HEK293 (cell line): ENCODE measurements around the gene HLA-DMB.

Source experiments
- CTCF ChIA-PET: fragments of 350-600 bp; formaldehyde crosslinking; extraction: SDS; loops from one replicate; lab custom pipeline; 2021; ENCODE audit warnings: antibody characterized with exemption; lab: Yijun Ruan, JAX
- POLR2A ChIA-PET: fragments of 300-600 bp; formaldehyde crosslinking; extraction: SDS; loops from one replicate; lab custom pipeline; 2020; ENCODE audit warnings: antibody characterized with exemption, inconsistent platforms; lab: Yijun Ruan, JAX
- H3K27ac ChIP-seq: fragments of 200-500 bp; sonication (Bioruptor generic); 2 replicates; pipeline ENCODE4 v1.5.1; 2014; ENCODE audit warnings: low read depth, low read length, control low read depth, inconsistent platforms; ENCODE audit errors: extremely low read depth
- H3K36me3 ChIP-seq, 2 experiments: fragments of 200-500 bp in 1 of 2; sonication (Bioruptor generic) in 1 of 2; 1 replicate in 1 of 2; 2 replicates in 1 of 2; pipeline ENCODE4 v1.5.1; 2014 to 2017; ENCODE audit warnings: inconsistent platforms in 2 of 2, low read length in 2 of 2; ENCODE audit not compliant: control insufficient read depth in 2 of 2, insufficient read depth in 1 of 2
- H3K4me1 ChIP-seq: fragments of 200-500 bp; sonication (Bioruptor generic); 2 replicates; pipeline ENCODE4 v1.5.1; 2014; ENCODE audit warnings: mild to moderate bottlenecking, low read length, inconsistent platforms; ENCODE audit not compliant: control insufficient read depth, insufficient read depth
- H3K4me3 ChIP-seq: 2 replicates; pipeline ENCODE4 v1.5.1; 2011; ENCODE audit warnings: low read depth, mild to moderate bottlenecking, control low read depth, low read length, moderate library complexity
- H3K9me3 ChIP-seq: fragments of 200-500 bp; sonication (Bioruptor generic); 2 replicates; pipeline ENCODE4 v1.5.1; 2014; ENCODE audit warnings: low read depth, low read length, inconsistent platforms; ENCODE audit not compliant: control insufficient read depth, insufficient read depth
- BCL11B ChIP-seq: fragments of 450-650 bp; formaldehyde crosslinking; IDR thresholded peaks from 2 replicates; pipeline ENCODE4 v1.5.1; 2016; ENCODE audit warnings: low read depth, missing biosample characterization, missing genetic modification characterization
- GFI1B ChIP-seq: fragments of 450-650 bp; formaldehyde crosslinking; IDR thresholded peaks from 2 replicates; pipeline ENCODE4 v1.5.1; 2016; ENCODE audit warnings: missing biosample characterization, missing genetic modification characterization
- KLF1 ChIP-seq: fragments of 450-650 bp; formaldehyde crosslinking; IDR thresholded peaks from 2 replicates; pipeline ENCODE4 v1.5.1; 2016; ENCODE audit warnings: missing biosample characterization, missing genetic modification characterization
- ZNF169 ChIP-seq: fragments of 450-650 bp; formaldehyde crosslinking; IDR thresholded peaks from 2 replicates; pipeline ENCODE4 v1.5.1; 2016; ENCODE audit warnings: missing biosample characterization, missing genetic modification characterization
- ZNF354C ChIP-seq: fragments of 450-650 bp; formaldehyde crosslinking; IDR thresholded peaks from 2 replicates; pipeline ENCODE4 v1.5.1; 2016; ENCODE audit warnings: missing biosample characterization, missing genetic modification characterization, low read depth, borderline replicate concordance
- ZNF529 ChIP-seq: fragments of 450-650 bp; formaldehyde crosslinking; IDR thresholded peaks from 2 replicates; pipeline ENCODE4 v1.5.1; 2017; ENCODE audit warnings: missing genetic modification characterization, missing biosample characterization; ENCODE audit not compliant: insufficient replicate concordance
- ZSCAN30 ChIP-seq: fragments of 450-650 bp; IDR thresholded peaks from 2 replicates; pipeline ENCODE4 v1.5.1; 2018; ENCODE audit warnings: missing biosample characterization, mild to moderate bottlenecking, missing genetic modification characterization, moderate library complexity
- TF ChIP-seq, protein P1 (sequence below): fragments of 450-650 bp; formaldehyde crosslinking; IDR thresholded peaks from 2 replicates; pipeline ENCODE4 v1.5.1; 2016; ENCODE audit warnings: missing biosample characterization, missing genetic modification characterization
- TF ChIP-seq, protein P2 (sequence below): fragments of 450-650 bp; formaldehyde crosslinking; IDR thresholded peaks from 2 replicates; pipeline ENCODE4 v1.5.1; 2017; ENCODE audit warnings: missing biosample characterization, missing genetic modification characterization
- TF ChIP-seq, protein P3 (sequence below): fragments of 450-650 bp; formaldehyde crosslinking; IDR thresholded peaks from 2 replicates; pipeline ENCODE4 v1.5.1; 2016; ENCODE audit warnings: missing biosample characterization, missing genetic modification characterization
- TF ChIP-seq, protein P4 (sequence below): fragments of 450-650 bp; formaldehyde crosslinking; IDR thresholded peaks from 2 replicates; pipeline ENCODE4 v1.5.1; 2016; ENCODE audit warnings: missing biosample characterization, missing genetic modification characterization
- TF ChIP-seq, protein P5 (sequence below): fragments of 450-650 bp; formaldehyde crosslinking; IDR thresholded peaks from 2 replicates; pipeline ENCODE4 v1.5.1; 2016; ENCODE audit warnings: missing biosample characterization, missing genetic modification characterization
- TF ChIP-seq, protein P6 (sequence below): fragments of 450-650 bp; formaldehyde crosslinking; IDR thresholded peaks from 2 replicates; pipeline ENCODE4 v1.5.1; 2016; ENCODE audit warnings: missing biosample characterization, missing genetic modification characterization
- TF ChIP-seq, protein P7 (sequence below): fragments of 450-650 bp; formaldehyde crosslinking; IDR thresholded peaks from 2 replicates; pipeline ENCODE4 v1.5.1; 2016; ENCODE audit warnings: missing biosample characterization, missing genetic modification characterization

The HLA-DMB gene

DNA sequence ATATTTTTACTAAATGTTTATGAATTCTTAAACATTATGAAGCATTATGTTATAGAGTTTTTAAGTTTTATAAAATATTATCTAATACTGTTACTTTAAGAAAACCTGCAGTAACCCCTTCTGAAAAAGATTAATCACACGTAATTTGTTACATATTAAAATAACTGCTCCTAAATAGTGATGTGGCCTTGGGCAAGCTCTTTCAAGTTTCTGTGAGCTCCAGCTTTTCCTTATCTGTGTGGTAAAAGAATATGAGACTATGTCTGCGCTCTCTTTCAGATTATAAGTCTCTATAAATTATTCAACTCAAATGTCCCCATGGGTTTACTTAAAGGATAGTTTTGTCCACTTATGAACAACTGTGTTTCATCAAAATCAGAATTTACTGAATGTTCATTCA lies 31.9 kb downstream of the HLA-DMB start:
- CTCF ChIA-PET = interaction anchor here (0.7 to 1.7 kb wide), 6 partner anchors 13 to 869 kb away, joined by 3 to 4 read pairs (median 4); no protein-coding TSS in a partner anchor
- H3K4me1 ChIP-seq = peaks cover 4% of the 10 kb centered on the region
- no peaks in the 10 kb centered on the region for H3K36me3 ChIP-seq
- TF ChIP-seq, protein P1, sequence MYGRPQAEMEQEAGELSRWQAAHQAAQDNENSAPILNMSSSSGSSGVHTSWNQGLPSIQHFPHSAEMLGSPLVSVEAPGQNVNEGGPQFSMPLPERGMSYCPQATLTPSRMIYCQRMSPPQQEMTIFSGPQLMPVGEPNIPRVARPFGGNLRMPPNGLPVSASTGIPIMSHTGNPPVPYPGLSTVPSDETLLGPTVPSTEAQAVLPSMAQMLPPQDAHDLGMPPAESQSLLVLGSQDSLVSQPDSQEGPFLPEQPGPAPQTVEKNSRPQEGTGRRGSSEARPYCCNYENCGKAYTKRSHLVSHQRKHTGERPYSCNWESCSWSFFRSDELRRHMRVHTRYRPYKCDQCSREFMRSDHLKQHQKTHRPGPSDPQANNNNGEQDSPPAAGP (tag by site-specific recombination) = no peak
- TF ChIP-seq, protein P2, sequence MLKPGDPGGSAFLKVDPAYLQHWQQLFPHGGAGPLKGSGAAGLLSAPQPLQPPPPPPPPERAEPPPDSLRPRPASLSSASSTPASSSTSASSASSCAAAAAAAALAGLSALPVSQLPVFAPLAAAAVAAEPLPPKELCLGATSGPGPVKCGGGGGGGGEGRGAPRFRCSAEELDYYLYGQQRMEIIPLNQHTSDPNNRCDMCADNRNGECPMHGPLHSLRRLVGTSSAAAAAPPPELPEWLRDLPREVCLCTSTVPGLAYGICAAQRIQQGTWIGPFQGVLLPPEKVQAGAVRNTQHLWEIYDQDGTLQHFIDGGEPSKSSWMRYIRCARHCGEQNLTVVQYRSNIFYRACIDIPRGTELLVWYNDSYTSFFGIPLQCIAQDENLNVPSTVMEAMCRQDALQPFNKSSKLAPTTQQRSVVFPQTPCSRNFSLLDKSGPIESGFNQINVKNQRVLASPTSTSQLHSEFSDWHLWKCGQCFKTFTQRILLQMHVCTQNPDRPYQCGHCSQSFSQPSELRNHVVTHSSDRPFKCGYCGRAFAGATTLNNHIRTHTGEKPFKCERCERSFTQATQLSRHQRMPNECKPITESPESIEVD (tag by site-specific recombination) = peak; percentile 51; the same call in 1 of the 2 replicates
- TF ChIP-seq, all 188 proteins: peak for 1
- H3K4me3 ChIP-seq = no peak overlapping the region
- H3K9me3 ChIP-seq = no peaks in the 10 kb centered on the region
- POLR2A ChIA-PET = interaction anchor here (0.7 kb wide), 1 partner anchor 63 kb away, joined by 3 read pairs; no protein-coding TSS in a partner anchor
- H3K27ac ChIP-seq = no peak overlapping the region

DNA sequence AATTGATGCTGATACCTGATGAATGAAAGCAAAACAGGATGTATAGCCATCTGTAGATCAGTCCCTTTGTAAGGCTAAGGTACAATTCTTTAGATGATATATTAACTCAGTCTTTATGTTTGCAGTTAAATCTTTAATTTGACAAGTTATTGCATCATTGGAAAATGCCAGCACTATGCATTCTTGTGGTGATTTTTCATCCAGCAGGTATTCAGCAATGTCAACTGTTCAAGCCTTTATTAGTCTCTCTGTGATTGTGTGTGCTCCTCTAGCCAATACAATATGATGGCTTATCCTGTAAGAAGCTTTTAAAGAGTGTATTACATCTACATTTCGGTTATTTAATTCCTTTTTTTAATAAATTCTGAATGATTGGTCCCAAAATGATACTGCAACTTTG lies 34.3 kb downstream of the HLA-DMB start:
- H3K36me3 ChIP-seq = peaks cover 0 to 1% of the 10 kb centered on the region in 2 experiments; a peak in 1 of 3 replicates
- ChIA-PET POLR2A (interaction anchor here (5.2 kb wide), 1 partner anchor 12 kb away, joined by 34 read pairs; no protein-coding TSS in a partner anchor), CTCF (interaction anchor here (0.6 to 6.0 kb wide), 8 partner anchors 21 to 241 kb away, joined by 3 to 42 read pairs (median 4); no protein-coding TSS in a partner anchor)
- no peak overlapping the region for H3K27ac ChIP-seq
- H3K4me1 ChIP-seq = peaks cover 11% of the 10 kb centered on the region
- TF ChIP-seq BCL11B (tag by site-specific recombination) = no peak
- TF ChIP-seq ZNF169 (tag by site-specific recombination) = no peak
- no peak for TF ChIP-seq GFI1B
- TF ChIP-seq, protein P3, sequence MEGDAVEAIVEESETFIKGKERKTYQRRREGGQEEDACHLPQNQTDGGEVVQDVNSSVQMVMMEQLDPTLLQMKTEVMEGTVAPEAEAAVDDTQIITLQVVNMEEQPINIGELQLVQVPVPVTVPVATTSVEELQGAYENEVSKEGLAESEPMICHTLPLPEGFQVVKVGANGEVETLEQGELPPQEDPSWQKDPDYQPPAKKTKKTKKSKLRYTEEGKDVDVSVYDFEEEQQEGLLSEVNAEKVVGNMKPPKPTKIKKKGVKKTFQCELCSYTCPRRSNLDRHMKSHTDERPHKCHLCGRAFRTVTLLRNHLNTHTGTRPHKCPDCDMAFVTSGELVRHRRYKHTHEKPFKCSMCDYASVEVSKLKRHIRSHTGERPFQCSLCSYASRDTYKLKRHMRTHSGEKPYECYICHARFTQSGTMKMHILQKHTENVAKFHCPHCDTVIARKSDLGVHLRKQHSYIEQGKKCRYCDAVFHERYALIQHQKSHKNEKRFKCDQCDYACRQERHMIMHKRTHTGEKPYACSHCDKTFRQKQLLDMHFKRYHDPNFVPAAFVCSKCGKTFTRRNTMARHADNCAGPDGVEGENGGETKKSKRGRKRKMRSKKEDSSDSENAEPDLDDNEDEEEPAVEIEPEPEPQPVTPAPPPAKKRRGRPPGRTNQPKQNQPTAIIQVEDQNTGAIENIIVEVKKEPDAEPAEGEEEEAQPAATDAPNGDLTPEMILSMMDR (tag by site-specific recombination) = no peak
- no peak for TF ChIP-seq ZNF354C
- TF ChIP-seq, protein P4, sequence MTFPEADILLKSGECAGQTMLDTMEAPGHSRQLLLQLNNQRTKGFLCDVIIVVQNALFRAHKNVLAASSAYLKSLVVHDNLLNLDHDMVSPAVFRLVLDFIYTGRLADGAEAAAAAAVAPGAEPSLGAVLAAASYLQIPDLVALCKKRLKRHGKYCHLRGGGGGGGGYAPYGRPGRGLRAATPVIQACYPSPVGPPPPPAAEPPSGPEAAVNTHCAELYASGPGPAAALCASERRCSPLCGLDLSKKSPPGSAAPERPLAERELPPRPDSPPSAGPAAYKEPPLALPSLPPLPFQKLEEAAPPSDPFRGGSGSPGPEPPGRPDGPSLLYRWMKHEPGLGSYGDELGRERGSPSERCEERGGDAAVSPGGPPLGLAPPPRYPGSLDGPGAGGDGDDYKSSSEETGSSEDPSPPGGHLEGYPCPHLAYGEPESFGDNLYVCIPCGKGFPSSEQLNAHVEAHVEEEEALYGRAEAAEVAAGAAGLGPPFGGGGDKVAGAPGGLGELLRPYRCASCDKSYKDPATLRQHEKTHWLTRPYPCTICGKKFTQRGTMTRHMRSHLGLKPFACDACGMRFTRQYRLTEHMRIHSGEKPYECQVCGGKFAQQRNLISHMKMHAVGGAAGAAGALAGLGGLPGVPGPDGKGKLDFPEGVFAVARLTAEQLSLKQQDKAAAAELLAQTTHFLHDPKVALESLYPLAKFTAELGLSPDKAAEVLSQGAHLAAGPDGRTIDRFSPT (tag by site-specific recombination) = no peak
- TF ChIP-seq, protein P5, sequence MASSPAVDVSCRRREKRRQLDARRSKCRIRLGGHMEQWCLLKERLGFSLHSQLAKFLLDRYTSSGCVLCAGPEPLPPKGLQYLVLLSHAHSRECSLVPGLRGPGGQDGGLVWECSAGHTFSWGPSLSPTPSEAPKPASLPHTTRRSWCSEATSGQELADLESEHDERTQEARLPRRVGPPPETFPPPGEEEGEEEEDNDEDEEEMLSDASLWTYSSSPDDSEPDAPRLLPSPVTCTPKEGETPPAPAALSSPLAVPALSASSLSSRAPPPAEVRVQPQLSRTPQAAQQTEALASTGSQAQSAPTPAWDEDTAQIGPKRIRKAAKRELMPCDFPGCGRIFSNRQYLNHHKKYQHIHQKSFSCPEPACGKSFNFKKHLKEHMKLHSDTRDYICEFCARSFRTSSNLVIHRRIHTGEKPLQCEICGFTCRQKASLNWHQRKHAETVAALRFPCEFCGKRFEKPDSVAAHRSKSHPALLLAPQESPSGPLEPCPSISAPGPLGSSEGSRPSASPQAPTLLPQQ (tag by site-specific recombination) = no peak
- no peak for TF ChIP-seq ZNF529 (tag by site-specific recombination)
- TF ChIP-seq KLF1 = no peak
- TF ChIP-seq, protein P6, sequence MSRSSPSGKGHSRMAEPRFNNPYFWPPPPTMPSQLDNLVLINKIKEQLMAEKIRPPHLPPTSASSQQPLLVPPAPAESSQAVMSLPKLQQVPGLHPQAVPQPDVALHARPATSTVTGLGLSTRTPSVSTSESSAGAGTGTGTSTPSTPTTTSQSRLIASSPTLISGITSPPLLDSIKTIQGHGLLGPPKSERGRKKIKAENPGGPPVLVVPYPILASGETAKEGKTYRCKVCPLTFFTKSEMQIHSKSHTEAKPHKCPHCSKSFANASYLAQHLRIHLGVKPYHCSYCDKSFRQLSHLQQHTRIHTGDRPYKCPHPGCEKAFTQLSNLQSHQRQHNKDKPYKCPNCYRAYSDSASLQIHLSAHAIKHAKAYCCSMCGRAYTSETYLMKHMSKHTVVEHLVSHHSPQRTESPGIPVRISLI = no peak
- TF ChIP-seq, protein P7, sequence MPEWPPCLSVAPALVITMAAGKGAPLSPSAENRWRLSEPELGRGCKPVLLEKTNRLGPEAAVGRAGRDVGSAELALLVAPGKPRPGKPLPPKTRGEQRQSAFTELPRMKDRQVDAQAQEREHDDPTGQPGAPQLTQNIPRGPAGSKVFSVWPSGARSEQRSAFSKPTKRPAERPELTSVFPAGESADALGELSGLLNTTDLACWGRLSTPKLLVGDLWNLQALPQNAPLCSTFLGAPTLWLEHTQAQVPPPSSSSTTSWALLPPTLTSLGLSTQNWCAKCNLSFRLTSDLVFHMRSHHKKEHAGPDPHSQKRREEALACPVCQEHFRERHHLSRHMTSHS (tag by site-specific recombination) = no peak
- TF ChIP-seq ZSCAN30 (tag by site-specific recombination) = no peak
- H3K4me3 ChIP-seq = no peak overlapping the region
- H3K9me3 ChIP-seq = no peaks in the 10 kb centered on the region
